NOMO-1 treated with dmso at 0.1 percent for 144 hours (cell line): ENCODE measurements around the gene DNAJB4.
A peak's percentile ranks its signal among the peaks of the same experiment; 100 is the strongest.
"Not testable (repeated sequence)": the region's sequence is repeated elsewhere in the genome, so short reads cannot be mapped to it uniquely, and the experiment has no call there.

Source experiments
- DNase-seq: peaks from one replicate; lab custom pipeline; 2025; ENCODE audit not compliant: unreplicated experiment; lab: John Stamatoyannopoulos, UW

Gene DNAJB4

DNA sequence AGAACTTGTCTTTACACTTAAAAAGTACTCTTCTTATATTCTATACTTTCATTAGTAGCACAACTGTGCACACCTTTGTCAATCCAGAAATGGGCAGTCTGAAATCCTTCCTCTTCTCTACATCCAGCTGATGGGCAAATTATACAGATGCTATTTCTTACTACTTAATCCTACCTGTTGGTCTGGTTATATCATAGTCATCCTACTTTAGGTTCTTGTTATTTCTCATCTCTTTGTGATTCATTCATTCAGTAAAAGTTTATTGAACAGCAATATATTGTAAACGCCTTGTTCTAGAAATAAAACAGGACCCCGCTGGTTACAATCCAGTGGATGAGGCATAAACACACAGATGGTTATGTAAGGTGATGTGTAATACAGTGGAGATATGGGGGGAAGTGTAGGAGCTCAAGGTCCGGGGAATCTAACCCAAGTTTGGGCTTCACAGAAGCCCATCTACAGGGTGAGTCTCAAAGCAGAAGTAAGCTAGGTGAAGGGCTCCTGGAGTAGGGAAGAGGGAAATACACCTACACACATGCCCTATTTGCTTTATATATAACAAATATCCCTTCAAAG lies 14.0 kb upstream of the DNAJB4 start:
- no peak for DNase-seq

DNA sequence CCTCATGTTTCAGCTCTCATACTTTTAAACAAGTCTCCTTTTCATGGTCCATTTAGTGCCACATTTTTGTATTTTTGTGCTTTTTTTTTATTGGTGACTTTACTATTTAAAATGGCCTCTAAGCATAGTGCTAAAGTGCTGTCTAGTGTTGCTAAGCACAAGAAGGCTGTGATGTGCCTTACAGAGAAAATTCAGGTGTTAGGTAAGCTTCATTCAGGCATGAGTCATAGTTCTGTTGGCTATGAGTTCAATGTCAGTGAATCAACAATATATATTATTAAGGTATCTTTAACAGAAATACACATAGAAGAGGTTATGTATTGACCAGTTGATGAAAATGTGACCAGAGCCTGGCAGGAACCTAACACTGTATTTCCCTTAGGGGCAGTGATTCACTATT lies 13.1 kb upstream of the DNAJB4 start:
- no peak for DNase-seq

DNA sequence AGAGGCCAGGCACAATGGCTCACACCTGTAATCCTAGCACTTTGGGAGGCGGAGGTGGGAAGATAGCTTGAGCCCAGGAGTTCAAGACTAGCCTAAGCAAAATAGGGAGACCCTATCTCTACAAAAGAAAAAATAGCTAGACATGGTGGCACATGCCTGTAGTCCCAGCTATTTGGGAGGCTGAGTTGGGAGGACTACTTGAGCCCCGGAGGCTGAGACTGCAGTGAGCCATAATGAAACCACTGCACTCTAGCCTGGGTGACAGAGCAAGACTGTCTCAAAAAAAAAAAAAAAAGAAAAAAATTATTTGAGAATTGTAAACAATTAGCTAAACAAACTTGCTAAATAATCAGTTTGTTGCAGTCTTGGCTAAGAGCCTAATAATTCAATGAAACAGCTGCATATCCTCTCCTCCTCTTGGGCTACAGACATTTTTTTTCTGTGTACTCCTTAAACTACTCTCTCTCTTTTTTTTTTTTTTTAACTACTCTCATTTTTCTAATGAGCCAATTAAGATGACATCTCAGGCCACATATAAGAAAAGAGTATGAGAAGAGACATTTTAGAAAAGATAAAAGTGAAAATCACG lies 10.5 kb upstream of the DNAJB4 start:
- DNase-seq: no peak

DNA sequence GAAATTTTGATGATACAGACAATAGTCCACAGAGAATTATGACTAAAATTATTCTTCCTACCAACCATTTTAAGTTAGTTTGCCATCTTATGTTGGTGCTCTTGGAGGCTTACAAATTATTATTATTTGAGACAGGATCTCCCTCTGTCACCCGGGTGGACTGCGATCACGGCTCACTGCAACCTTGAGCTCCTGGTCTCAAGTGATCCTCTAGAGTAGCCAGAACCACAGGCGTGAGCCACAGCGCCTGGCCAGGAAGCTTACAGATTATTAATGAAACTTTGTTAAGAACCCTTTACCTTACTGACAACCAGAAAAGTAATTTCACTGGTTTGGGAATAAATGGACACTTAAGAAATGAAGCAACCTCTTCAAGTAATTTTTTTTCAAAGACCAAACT lies 8.0 kb upstream of the DNAJB4 start:
- no peak for DNase-seq

DNA sequence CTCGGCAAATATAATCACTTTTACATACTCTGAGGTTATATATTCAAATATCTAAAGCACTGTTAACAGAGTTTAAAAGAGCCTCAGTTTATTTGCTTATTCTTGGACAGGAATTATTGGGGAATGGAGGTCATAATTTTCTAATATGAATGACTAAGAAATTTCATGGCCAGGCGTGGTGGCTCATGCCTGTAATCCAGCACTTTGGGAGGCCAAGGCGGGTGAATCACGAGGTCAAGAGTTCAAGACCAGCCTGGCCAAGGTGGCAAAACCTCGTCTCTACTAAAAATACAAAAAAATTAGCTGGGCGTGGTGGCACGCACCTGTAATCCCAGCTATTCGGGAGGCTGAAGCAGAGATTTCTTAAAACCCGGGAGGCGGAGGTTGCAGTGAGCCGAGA lies 4.2 kb upstream of the DNAJB4 start:
- not testable (repeated sequence) for DNase-seq

DNA sequence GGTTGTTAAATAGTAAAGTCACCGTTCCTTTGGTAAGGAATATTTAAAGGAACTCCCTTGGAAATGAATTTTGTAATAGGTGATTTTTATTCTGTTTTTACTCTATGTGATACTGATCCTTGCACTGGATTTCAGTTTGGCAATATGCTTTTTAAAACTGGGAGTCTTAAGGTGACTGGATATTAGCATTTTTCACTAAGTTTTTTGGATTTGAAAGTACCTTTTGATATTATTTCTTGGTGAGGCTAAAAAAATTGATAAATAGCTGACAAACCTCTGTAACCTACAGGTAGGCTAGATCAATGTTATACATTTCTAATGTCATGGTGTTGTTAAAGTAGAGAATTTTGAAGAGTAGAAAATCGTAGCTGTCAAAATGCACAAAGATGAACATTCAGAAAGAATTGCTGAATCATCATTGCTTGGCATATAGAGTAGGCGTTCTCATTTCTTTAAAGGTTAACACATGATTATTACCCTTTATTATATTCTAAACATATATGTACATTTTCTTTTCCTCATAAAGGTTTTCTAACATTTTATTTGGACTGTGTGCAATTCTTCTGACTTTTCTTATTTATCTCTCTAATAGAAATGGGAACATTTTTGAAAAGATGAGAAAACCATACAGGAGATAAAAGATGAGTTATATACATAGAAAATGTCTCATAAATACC lies 1.5 kb upstream of the DNAJB4 start:
- no peak for DNase-seq

DNA sequence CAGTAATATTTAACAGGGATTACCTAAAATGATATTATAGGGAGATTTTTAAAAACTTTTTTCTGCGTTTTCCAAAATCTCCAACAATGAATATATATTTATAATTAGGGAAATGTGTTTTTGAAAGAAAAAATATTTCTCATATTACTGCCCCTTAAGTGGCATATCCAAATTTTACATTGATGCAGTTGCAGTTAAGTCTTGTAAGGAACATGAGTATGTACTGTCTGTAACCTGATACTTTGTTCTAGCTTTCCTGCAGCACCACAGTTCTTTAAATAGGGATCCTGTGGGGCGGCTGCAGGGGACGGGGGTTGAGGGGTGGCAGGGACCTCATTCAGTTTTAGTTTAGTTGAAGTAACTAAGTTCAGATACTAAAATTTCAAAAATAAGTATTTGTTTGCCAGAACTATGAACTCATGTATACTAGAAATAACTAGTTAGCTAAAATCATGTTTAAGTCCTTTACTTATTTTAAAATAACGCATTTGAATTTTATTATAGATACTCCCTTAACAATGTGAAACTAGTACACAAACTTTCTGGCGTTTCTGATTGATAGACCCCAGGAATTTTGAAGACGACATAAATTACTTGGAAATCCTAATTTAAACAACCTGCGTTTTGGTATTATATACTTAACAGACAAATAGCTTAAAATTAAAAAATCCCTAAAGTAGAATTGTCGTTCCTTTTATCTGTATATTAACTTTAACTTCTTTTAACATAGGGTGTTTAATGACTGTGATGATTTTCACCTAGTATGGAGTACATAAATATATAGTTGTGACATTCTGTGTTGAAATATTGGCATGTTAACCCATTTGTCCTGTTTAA lies 639 bp upstream of the DNAJB4 start:
- peak; percentile 48 for DNase-seq

DNA sequence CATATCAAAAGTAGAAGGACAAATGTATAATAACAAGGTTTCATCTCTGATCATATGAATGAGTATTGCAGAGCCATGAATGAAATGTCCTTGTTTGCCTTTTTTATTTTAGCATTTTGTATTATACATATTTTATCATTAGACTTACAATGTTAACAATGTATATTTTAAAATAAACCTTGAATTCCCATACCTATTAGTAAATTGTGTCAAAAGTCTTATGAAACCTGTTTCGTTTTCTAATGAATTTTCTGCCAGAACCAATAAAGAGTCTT lies 646 bp downstream of the DNAJB4 start:
- no peak for DNase-seq

DNA sequence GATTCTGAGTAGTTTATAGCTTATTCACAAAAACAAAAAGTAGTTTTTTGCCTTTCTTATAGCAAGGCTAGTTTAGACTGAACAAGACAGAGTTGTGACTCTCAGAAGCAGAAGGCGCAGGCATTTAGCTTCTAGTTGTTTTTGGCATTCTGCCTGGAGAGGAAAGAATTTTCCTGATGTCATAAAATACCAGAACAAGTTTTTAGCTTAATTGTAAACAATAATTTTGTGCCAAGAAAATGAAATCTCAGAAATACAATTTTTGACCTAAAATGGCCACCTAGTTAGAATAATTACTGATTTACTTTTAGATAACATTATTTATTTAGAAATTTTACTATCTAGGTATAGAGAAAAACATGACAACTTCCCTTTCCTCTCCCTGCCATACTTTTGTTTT lies 1.0 kb downstream of the DNAJB4 start:
- DNase-seq: no peak

DNA sequence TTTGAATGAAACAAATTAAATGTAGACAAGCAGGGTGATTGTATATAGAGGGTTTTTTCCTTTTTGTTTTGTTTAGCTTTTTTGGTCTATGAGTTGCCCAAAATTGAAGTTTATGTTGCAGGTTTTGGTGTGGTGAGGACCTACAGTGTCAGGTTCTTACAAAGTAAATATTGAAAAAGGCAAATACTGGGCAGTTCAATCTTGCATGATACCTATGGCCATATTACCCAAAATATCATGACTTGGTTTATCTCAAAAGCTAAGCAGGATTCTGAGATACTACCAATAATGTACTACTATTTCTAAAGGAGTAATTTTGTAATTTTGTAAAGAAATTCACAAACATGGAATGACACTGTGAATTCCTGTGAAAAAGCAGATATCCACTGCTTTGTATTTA lies 1.8 kb downstream of the DNAJB4 start:
- no peak for DNase-seq

DNA sequence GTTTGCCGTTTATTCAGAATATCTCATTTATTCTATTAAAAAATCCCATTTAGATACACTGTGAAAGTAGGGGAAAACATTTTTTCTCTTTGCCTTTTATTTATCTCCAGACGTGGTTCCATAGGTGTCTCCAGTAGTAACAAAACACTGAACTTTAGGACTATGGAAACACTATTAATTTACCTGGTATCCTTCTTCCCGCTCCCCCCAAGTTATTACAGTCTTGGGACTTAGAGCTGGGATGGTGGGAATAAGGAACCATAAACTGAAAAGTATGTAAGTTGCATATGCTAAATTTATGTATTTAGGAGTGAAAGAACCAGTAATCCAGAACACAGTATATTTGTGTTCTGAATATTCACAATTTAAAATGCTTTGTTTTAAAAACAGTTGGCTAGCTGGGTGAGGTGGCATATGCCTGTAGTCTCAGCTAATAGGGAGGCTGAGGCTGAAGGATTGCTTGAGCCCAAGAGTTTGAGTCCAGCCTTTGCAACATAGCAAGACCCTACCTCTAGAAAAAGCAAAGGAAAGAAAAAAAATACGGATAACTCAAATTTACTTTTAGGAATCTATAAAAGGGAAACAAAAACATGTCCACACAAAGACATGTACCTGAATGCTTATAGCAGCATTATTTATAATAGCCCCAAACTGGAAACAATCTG lies 3.1 kb downstream of the DNAJB4 start:
- no peak for DNase-seq

DNA sequence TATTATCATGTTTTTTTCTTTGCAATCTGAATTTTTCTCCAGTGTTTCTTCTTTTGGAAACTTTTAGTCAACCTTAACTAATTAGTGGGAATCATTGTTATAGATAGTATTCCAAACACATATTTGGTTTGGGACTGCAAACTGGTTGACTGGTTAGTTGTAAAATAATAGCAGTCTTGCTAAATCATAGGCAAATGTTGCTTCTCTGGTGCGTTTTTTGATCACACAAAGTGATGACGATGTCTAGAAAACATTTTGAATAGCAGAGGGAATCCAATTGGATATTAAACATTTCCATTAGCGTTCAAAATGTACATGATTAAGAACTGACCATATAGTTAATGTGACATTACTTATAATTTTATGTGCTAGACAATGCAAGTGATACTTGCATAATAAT lies 4.5 kb downstream of the DNAJB4 start:
- DNase-seq: no peak

DNA sequence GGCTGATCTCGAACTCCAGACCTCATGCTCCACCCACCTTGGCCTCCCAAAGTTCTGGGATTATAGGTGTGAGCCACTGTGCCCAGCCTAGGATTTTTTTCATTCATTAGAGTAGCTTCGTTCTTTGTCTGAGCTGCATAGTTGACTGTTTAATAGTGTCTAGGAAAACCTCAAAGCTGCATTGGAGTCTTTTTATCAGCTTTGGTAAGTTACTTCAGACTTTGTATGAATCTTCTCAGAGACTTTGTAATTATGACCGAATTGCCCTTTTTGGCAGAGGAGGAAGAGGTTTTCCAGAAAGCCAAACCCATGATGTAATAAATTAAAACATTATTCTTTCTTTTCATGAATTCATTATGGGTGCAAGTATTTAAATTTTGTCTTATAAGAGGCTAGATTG lies 5.1 kb downstream of the DNAJB4 start:
- DNase-seq: no peak

DNA sequence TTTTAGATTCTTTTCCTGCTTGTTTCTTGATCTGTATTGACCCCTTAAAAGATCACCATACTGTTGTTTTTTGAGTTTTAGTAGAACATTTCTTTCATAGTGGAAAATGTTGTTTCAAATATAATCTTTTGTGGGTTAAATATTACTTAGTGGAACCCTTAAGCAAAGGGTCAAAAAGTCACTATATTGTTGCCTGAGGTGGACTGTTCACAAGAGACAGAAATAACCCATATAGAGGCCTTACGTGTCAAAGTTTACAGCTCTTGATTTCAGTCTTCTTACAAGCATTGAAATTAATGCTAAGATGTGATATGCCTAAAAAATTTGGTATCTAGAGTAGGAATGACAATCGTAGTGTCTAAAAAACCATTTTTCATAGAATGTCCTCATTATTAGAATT lies 6.3 kb downstream of the DNAJB4 start:
- no peak for DNase-seq

DNA sequence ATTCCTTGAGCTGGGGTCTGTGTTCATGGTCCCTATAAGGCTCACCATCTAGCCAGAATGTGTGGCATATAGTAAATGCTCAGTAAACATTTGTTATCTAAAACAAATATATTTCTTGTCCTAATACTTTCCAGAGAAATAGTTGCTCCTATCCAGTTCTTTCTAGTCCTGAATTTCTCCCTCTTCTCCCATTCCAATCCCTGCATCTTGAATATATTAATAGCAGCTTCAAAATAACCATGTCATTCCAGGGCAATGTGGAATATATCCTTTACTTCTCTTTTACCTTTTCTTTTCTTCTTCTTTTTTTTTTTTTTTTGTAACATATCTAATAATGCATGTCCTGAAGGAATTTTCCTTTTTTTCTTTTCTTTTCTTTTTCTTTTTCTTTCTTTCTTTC lies 10.4 kb downstream of the DNAJB4 start:
- DNase-seq: no peak

DNA sequence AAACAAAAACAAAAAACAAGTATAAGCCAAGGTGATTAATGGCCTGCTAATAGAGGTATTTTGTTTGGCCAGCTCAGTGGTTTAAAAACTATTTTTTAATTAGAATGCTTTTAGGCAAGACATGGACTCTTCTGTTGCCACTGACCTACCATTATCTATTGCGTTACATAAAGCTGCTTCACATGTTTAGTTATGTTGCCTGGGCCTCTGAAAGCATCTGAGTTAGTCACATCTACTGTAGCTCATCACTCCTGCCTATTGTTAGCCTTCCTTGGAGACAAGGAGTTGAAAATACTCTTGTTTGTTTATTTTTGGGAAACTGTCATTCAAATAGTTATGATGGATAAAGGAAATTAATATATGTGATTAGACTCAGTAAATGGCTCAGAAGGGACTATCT lies 14.3 kb downstream of the DNAJB4 start:
- DNase-seq: no peak

DNA sequence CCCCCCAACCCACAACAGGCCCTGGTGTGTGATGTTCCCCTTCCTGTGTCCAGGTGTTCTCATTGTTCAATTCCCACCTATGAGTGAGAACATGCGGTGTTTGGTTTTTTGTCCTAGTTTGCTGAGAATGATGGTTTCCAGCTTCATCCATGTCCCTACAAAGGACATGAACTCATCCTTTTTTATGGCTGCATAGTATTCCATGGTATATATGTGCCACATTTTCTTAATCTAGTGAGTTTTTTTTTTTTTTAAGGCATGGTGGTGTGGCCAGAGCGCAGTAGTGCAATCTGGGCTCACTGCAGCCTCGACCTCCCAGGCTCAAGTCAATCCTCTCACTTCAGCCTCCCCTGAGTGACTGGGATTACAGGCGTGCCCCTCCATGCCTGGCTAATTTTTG lies 16.4 kb downstream of the DNAJB4 start:
- not testable (repeated sequence) for DNase-seq

DNA sequence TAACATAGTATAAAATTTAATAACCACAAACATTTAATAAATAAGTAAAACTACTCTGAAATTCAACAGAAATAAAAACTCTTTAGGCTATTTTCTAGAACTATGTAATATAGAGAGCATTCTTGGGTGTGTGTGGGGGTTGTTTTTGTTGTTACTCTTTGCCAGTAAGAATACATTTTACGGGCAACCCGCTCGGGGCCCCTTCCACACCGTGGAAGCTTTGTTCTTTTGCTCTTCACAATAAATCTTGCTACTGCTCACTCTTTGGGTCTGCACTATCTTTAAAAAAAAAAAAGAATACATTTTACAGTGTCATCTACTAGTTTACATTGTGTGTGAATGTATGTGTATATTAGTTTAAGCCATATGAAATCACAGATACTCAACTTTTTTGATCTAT lies 25.1 kb downstream of the DNAJB4 start:
- no peak for DNase-seq

DNA sequence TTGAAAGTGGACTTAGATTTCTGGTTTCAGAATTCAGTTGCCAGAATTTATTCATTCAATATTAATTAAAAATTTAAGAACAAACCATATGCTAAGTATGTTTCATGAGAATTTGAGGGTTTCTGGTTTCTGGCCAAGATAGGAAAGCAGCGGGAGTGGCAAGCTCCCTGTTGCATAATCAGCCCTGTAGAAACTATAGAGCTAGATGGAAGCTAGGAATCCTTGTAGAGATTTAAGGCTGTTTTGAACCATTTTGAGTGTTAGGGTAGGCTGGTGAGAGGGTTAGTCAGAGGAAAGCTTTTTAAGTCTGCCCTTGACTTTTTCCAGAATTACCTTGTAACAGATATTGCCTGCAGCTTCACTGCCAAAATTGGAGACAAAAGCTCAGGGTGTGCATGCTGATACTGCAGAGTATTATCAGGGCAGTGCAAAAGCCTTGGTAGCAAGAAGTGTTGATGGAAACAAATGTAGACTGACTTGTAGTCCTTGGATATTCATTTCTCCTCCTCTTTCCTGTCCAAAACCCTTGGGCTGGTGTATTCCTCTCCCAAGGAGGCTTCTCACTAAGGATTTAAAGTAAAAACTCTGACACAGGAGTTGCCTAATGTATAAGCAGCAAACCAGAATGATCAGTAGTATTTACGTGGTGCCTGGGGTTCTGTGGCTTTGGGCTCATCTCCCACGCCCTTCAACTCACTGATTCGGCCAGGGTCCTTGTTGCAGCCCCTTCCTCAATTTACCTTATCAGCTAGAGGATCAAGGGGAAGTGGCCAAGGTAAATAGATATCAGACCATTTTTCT lies 28.5 kb downstream of the DNAJB4 start:
- no peak for DNase-seq

DNA sequence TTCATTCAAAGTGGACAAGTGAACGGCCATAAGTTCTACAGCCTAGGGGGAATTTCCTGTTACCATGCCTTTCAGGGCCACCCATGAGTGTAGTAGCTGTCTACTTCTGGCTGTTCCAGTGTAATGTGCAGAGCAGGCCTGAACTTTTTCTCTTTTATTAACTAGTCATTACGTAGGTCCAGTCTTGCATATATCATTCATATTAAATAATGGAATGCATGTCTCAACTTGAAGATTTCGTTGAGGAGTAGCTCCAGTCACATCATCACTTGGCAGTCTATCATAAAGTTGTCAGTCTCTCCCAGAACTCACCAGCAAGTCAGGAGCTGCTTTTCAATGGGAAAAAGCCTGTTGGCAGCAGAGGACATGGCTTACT lies 29.0 kb downstream of the DNAJB4 start:
- DNase-seq: no peak

DNA sequence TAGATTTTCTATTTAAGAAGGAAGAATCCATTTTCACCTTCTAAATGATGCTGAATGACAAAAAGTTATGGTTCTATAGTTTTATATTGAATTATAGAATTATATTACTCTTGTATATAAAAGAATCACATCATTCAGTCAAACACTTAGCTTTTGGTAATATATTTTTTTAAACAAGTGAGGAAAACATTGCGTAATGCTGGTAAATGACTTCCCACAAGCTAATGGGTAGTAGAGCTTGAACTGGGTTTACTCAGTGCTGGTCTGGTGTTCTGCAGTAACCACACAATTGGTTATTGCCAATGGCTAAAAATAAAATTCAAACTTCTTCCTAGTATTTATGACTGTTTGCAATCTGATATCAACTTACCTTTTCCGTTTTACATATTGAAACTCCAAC lies 30.4 kb downstream of the DNAJB4 start:
- DNase-seq: no peak
